NCI-H82 treated with DMSO at 0.1 percent for 48 hours (cell line): ENCODE results near the gene FZD4.
"Not testable (repeated sequence)": the region's sequence is repeated elsewhere in the genome, so short reads cannot be mapped to it uniquely, and the experiment has no call there.

Source experiments
- DNase-seq: peaks from one replicate; lab custom pipeline; 2025; ENCODE audit not compliant: unreplicated experiment; lab: John Stamatoyannopoulos, UW

FZD4 gene

GRCh38 chr11:86938203-86938899, 16.8 kb downstream of the FZD4 start:
- no peak for DNase-seq

- DNase-seq: not testable (repeated sequence)
Observed at GRCh38 chr11:86937193-86937806, 17.9 kb downstream of the FZD4 start.

DNA sequence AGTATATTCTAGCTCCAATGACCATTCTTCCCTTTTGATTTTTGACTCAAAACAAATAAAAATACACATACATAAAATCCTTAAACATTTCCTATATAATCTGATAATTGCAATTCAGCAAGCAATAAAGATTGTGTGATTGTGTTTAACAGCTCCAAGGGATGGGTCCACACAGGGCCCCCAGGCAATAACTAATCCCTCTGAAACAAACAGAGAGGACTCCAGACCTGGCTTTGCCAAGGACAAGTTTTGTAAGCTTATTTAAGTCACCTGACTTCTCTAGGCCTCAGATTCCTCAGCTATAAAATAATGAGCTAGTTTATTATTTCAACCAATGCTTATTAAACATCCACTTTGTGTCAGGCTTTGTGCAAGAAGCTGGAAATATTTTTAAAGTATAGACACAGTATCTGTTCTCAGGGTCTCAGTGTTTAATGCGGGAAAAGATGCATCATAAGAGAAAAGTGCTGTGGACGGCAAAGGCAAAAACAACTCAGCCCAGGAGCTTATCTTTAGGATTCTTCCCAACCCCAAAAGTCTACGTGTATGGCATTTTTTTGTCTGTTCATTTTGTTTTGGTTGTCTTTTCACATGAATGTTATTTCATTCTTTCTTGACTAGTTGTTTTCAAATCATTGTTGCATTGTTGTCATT, 20.1 kb downstream of the FZD4 start:
- no peak for DNase-seq

- DNase-seq: no peak
Observed at GRCh38 chr11:86934582-86934900, 20.7 kb downstream of the FZD4 start.

GRCh38 chr11:86933891-86934581, 21.2 kb downstream of the FZD4 start:
- DNase-seq: no peak

DNA sequence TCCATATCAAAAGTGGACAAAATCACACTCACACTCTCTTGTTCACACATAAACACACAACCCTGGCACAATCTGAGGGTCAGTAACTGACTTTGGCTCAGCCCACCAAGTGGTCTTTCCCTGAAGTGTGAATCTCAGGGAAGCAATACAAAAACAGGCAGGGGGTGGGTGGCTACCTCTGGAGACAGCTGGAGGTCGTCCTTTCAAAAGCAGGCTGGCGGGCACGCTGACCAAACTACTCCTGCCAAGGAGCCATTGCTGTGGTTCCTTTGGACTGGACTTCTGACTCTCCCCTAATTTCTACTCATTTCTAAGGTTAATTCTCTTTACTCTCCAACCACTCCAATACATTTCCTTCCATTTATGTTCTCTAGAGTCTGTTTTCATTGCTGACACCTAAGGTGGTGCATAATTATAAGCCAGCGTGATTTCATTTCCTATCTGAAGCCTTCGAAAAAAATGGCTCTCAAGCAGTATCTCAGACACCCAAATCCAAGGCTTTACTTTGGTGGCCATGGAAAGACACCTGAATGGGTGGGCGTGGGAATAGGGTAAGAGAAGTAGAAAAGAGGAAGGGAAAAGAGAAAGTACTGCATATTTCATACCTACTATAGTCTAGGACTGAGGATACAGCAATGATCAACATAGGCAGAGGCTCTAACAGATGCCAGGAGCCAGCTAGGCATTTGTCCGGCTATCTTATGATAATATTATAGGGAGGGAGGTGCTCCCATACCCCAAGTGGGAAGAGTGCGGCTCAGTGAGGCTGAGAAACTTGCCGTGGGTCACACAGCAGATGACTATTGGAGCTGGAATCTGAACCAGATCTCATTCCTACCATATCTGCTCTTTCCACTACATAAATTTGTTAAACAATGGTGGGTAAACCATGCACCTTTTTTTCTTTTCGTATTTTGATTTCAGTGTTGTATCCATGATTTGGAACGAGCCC, 22.0 kb downstream of the FZD4 start:
- DNase-seq: no peak

DNA sequence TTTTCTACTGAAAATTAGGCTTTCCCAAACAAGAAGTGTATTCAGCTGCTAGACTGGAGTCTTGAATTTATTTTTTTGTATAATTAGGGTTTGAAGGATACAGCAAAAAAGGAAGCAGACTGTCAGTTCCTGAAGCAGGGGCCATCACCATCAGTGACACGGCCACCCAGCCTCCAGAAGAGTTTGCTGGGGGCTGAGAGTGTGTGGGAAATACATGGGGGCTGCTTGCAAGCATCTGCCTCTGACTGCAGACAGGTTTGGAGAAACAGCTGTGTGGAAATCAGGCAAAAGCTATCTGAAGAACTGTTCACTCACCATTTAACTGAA, 23.0 kb downstream of the FZD4 start:
- DNase-seq: no peak

DNA sequence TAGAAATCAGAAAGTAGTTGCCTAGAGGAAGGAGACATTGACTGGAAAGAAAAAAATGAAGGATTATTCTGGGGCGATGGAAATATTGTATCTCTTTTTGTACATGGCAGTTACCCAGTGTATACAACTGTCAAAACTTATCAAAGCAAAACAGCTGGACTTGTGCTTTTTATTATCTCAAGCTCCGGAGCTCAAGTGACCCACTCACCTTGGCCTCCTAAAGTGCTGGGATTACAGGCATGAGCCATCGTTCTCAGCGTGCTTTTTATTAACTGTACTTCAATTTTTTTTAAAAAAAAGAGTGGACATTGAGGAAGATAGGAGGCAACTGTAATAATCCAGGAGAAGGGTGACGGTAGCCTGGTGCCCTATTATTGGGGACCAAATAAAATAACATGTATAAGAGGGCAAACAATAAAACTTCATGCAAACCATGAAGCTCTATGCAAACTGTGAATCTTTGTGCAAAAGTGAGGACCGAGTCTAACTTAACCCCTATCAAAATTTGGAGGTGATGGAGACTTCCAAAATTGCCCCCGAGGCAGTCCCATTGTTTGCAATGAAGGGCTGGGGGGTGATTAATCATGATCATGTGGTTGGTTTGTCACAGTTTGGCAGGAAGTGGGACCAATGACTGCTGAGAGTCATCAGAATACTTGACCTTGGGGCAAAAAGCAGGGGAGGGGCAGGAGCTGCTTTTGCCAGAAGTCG, 23.5 kb downstream of the FZD4 start:
- DNase-seq: no peak

GRCh38 chr11:86930957-86931547, 24.1 kb downstream of the FZD4 start:
- DNase-seq: no peak

DNA sequence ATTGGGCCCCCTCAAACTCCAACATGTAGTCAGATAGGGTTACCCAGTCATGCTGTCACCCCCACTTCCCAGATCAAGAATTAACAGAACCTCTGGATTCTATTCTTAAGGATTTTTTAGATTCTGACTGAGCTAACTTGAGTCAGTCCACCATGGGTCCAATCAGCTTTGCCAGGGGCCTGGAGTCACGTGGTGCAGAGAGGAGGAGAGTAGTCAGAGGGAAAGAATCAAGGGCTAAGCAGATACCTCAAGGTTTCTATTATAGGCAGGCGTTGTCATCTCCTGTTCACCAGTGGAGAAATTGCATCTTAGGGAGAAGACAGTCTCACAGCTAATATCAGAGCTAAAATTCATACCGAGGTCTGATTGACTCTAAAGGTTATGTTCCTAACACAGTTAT, 28.2 kb downstream of the FZD4 start:
- no peak for DNase-seq

GRCh38 chr11:86923999-86924766, 31.0 kb downstream of the FZD4 start:
- DNase-seq: no peak

DNA sequence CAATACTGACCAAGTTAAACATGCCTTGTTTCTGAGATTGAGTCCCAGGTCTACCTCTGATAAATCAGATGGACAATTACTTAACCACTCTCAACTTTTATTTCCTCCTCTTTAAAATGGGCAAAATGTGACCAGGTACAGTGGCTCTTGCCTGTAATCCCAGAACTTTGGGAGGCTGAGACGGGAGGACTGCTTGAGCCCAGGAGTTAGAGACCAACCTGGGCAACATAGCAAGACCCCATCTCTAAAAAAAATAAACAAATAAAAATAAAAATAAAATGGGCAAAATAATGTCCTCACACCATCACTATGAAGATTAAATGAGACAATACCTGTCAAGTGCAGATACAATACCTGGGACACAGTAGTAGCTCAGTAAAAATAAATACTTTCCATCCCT, 33.0 kb downstream of the FZD4 start:
- no peak for DNase-seq

GRCh38 chr11:86919557-86920210, 35.5 kb downstream of the FZD4 start:
- DNase-seq: no peak

DNA sequence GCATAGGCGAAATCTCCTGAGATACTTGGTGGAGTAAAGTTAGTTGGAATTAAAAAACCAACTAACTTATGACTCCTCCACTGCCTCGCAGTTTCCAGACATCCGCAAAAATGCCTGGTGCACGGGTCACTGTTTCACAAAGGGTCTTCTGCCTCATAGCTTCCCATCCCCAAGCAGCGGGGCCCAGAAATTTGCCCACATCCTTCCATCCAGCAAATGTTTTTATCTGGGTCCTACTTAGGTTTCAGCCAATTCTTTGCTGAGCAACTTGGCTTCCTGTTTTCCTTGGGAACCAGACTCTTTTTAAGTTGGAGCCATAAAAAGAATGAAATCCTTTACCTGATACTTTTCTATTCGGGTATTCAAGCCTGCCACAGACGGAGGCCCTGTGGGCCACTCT, 36.2 kb downstream of the FZD4 start:
- no peak for DNase-seq

DNA sequence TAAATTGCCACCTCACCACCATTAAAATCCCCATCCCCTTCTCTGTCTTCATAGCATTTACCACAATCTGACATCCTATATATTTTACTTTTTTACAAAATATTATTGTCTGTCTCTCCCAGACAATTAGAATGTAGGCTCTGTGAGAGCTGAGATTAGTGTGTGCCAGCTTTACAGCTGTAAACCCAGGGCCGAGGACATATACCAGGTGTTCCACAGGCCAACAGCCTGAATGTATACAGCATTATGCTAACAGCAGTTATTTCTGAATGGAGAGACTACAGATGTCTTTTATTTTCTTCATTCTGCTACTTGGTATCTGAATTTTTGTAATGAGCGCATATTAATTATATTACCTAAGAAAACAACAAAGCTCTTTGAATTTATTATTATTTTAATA, 36.7 kb downstream of the FZD4 start:
- no peak for DNase-seq

- DNase-seq: no peak
Observed at GRCh38 chr11:86917589-86917988, 37.6 kb downstream of the FZD4 start.

DNA sequence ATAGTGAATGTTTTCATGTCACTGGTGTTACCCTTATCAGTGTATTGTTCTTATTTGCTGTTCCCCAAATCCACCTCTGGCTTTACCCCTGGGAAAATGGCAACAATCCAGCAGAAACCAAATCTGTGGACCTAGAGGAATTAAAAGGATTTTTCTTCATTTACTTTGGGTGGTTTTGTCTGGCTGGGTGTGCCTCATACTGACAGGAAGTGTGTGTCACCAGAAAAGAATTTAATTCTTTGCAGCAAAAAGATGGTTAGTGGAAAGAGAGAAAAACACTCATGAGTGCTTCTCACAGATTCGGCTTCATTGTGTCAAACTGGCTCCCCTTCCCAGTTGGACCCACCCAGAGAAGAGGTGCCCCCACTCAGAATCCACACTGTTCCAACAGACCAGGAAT, 38.9 kb downstream of the FZD4 start:
- DNase-seq: no peak

DNA sequence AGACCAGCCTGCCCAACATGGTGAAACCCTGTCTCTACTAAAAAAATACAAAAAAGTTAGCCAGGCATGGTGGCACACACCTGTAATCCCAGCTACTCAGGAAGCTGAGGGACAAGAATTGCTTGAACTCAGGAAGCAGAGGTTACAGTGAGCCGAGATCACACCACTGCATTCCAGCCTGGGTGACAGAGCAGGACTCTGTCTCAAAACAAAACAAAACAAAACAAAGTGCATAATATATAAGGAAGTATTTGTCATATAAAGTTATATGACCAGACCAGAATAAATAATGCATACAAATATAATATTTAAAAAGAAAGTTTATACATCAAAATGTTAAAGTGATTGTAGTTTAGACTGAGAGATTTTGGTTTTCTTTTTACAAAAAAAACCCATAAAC, 39.3 kb downstream of the FZD4 start:
- not testable (repeated sequence) for DNase-seq
